GM19463 (cell line): Measurements from ENCODE around the gene MIX23.

Source experiments
- ATAC-seq: cut with Tn5 transposase; IDR thresholded peaks from one replicate; pipeline ENCODE4 v1.9.1; 2021; ENCODE audit warnings: mild to moderate bottlenecking, moderate library complexity; ENCODE audit not compliant: unreplicated experiment

MIX23 gene

DNA sequence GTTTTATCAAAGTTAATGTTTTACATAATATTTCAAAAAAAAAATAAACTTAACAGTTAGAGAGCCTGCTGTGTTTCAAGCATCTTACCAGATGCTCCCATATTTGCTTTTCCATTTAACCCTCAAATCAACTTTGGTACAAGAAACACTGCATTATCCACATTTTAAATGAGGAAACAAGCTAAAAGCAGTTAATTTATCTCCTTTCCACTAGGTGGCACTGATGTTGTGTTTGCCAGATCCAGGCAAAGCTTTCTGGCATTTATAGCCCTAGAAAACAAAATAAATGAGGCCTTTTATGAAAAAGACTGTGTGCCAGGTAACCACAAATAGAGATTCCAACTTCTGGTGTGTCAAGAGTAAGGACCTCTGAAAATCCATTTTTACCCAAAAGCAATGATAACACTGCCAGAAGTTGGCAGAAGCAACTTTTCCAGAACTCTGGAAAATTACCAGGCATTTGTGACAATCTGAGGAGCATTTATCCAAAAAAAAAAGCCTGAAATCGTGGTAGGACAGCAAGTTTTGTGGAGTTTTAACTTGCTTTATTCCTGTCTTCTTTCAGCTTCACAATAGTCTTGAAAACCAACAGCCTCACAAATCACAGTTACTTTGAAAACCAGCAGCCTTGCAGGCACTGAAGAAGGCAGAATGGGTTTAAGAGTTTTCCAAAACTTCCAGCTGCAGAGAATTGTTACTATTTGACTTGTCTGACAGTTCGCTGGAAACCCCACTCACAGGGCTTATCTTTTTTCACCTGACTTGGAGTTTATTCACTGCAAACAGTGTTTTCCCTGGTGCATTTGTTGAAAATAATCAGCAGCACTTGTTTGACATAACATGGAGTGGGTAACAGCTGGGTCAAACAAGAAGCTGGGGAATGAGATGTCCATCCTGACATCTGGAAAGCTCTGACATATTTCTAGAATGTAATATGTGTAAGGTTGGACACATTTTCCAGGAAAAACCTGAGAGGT is 10.1 kb upstream of the MIX23 start:
- no peak for ATAC-seq

- no peak for ATAC-seq
Measured at GRCh38 chr3:122391681-122392446, 8.8 kb upstream of the MIX23 start.

GRCh38 chr3:122390665-122391064 is 7.6 kb upstream of the MIX23 start:
- ATAC-seq, result no peak

GRCh38 chr3:122389892-122390291 is 6.9 kb upstream of the MIX23 start:
- no peak for ATAC-seq

- ATAC-seq, result no peak
Measured at GRCh38 chr3:122389197-122389596, 6.2 kb upstream of the MIX23 start.

DNA sequence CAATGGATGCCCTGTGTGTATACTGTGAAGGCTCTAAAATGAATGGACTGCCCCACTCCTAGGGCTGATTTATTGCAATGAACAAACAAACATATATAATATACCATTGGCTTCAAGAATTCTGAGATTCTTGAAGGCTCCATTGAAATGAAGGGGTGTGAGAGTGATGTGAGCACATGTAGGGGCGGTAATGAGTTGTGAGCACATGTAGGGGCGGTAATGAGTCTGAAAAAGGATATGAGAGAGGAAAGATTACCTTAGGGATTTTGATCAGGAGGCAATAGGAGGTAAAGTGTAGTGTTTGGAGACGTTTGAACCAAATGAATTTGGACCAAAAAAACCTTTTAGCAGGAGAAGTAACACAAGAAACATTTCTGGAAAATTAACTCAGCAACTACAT is 4.7 kb upstream of the MIX23 start:
- no peak for ATAC-seq

DNA sequence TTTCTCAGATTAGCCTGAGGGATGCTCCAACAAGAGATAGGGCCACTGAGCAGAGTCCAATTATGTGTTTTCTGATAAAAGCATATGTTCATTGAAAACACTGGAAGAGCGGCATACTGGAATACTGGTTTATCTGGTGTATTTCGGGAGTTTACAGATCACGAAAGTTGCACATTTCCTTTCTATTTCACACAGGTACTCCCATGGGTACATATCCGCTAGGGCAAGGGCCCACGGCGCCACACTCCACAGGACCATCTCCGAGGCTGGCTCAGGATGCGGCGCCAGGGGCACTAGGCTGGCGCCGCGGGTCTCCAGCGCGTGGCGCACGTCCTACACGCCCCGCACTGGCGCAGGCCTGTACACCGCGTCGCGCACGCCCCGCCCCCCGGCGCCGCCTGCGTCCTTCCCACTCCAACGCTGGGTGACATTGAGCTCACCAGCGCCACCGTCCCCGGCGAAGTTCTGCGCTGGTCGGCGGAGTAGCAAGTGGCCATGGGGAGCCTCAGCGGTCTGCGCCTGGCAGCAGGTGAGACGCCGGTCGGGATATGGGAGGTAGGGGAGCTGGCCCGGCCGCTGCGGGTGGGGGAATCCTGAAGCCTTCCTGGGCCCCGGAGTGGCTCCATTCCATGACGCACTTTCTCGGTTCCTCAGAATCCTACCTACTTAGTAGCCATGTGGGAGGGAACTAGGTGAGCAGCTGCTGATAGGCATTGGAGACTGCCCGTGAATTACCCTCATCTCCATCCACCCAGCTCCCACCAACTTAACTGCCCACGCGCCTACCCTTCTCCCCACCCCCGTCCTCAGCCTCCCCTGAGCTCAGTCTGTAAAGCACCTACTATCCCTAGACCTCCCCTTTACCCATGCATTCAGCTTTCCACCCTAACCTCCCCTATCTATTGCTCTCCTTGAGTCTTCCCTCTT is 1.0 kb upstream of the MIX23 start, which contains the start of gene FAM162A:
Gene FAM162A, plus strand, starts transcription at position 412 of the 927 bp plus-strand sequence. Its CDS starts 84 bp downstream, at position 496.
- peak; percentile 91 for ATAC-seq

DNA sequence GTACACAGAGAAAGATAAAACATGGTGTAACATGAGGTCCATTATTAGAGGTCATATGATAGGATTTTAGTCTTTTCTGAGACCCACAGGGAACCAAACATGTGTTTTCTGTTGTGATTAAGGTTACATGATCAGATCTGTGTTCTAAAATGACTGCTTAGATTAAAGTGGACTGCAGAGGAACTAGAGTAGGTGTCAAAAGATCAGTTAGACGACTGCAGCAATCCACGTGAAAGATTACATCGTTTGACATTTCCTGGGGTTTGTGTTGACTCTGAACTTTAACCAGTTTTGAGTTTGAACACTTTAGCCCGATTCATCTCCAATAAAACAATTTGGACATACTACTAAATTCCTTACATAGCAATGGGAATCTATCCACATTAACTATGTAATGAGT is 5.1 kb downstream of the MIX23 start:
- ATAC-seq, result no peak

DNA sequence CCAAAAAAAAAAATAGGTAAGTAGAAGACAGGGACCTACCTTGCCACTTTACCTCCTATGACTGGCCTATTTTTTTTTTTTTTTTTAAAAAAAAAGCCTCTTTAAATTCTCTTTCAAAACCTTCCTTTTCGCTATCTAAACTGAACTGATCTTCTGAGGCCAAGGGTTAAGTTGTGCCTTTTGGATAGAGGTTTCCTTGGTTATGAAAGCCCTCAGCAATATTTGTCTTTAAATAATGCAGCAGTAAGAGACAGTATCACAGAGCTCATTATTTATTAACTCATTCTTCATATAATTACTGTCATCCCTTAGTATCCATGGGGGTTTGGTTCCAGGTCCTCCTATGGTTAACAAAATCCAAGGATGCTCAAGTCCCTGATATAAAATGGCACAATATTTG is 9.0 kb downstream of the MIX23 start:
- no peak for ATAC-seq

DNA sequence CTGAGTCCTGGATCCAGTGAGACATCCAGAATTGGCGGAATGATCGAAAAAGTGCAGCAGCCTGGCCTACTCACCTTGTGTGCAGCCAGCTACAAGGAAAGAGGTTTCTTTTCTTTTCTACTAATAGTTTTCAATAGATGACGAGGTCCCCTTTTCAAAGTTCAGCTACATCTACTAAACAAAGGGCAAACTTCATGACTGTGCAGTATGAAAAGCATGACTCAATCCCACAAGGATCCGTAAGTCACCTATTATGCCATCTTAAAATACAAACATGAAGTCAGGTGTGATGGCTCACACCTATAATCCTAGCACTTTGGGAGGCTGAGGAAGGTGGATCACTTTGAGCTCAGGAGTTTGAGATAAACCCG is 16.7 kb downstream of the MIX23 start:
- no peak for ATAC-seq

DNA sequence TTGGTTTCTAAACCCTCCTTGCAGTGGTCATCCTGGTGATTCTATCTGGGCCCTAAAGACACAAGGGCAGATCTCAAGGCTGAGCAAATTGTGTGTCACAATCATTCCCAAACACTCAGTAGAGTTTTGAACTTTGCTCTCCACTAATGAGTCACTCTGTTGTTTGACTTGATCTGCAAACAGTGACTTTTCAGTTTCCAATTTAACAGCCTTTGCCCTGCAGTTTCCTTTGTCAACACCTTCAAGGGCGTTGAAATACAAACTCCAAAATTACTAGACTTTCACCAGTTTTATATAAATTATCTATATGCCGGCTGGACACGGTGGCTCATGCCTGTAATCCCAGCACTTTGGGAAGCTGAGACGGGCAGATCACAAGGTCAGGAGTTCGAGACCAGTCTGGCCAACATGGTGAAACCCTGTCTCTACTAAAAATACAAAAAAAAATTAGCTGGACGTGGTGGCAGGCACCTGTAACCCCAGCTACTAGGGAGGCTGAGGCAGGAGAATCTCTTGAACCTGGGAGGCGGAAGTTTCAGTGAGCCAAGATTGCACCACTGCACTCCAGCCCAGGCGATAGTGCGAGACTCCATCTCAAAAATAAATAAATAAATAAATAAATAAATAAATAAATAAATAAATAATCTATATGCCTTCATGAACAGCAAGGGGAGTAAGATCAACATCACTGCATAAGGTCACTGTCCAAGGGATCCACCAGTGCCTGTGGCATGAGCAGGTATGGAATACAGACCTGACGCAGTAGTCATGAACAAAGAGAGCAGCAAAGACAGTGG is 17.3 kb downstream of the MIX23 start:
- peak; percentile 91 for ATAC-seq

DNA sequence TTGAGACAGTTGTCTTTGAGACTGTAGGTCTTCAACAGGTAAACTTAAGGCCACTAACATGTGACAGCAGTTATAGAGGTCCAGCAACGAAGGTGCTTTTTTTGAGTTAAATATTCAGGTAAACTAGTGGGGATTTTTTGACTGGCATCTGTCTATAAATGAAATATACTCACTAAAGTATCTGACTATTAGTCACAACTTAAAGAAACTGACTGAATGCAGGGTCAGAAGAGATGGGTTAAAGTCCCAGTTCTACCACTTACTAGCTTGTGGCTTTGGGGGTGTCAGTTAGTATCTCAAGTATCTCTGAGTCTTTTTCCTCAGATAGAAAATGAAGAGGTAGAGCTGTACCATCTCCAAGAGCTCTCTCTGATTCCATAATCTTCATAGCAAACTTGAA is 18.0 kb downstream of the MIX23 start:
- ATAC-seq, result peak; percentile 68

DNA sequence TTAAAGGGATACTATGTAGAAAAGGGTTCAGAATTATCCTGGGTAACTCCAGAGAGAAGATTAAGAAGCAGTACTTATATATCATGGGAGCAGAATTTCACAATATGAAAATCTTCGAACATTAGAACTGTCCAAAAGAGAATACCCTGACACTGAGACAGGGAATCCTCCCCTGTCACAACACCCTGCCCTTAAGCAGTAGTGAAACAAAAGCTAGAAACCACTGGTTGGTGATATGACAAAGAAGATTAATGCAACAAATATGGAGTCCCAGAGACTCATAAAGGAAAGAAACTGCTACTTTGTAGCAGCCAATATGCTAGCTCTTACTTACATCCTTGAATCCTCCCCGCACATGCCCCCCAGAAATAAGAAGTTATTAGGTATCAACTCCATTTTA is 18.5 kb downstream of the MIX23 start:
- no peak for ATAC-seq

- ATAC-seq, result no peak
Measured at GRCh38 chr3:122362026-122362425, 21.0 kb downstream of the MIX23 start.

DNA sequence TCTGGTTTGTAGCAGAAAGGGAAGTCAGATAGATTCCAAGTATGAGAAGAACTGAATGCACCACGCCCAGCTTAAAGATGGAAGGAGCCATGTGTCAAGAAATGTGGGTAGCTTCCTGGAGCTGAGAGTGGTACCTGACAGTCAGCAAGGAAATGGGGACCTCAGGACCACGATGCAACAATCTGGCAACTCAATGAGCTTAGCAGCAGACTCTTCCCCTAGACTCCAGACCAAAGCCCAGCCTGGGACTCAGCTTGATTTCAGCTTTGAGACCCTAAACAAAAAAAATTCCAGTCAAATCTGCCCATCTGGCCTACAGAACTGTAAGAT is 24.4 kb downstream of the MIX23 start:
- no peak for ATAC-seq

- no peak for ATAC-seq
Measured at GRCh38 chr3:122357828-122358702, 25.0 kb downstream of the MIX23 start.

DNA sequence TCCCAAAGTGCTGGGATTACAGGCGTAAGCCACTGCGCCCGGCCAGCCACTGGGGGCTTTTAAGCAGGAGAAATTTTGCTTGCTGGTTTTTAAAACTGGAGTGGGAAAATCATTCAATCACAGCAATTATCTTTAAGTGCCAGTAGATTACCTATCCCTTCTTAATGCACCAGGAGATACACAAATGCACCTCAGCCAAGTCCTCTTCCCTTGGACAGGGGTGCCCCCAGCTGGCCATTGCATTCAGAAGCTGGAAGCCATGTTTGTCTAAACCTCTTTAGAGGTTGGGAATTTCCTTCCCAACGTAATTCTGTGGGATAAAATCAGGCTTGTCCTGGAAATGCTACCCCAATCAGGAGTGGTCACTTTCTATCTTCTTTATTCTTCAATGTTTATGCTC is 26.6 kb downstream of the MIX23 start:
- ATAC-seq, result no peak

- no peak for ATAC-seq
Measured at GRCh38 chr3:122355612-122356011, 27.4 kb downstream of the MIX23 start.

GRCh38 chr3:122353893-122354401 is 29.1 kb downstream of the MIX23 start:
- no peak for ATAC-seq
